ENCODE data around the gene TET2.

The TET2 gene

DNA sequence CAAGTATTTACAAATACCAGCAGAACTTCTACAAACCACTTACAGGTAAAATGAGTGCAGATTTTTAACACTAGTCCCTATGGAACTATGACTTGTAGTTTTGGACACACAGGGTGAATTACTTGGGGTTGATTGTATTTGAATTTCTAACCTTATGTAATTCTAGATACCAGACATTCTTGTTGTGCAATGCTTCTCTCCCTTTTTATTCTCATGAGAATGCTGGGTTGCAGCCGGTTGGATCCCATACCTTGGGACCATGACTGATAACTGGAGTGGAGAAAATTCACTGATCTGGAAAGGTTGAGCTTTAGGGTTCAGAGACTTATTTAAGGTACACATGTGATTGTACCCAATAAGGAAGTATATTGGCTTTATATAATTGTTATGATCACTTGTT is 8.8 kb downstream of the TET2 start:
- TF ChIP-seq CTCF (IDR thresholded peaks at IDR 0.05) = no peak
- H3K27ac ChIP-seq = peak overlapping the region; percentile 49
- no peaks in the 10 kb centered on the region for H3K36me3 ChIP-seq
- no peak overlapping the region for H3K4me3 ChIP-seq (ENCODE audit: low read depth in 1 of 2, low read length in 1 of 2)
- no peaks in the 10 kb centered on the region for H3K27me3 ChIP-seq
- peaks cover 42 to 66% of the 10 kb centered on the region in 2 experiments for H3K4me1 ChIP-seq (ENCODE audit: control insufficient read depth in 1 of 2, insufficient read depth in 1 of 2, low read depth in 1 of 2, low read length in 1 of 2)
- H3K9me3 ChIP-seq = no peaks in the 10 kb centered on the region

DNA sequence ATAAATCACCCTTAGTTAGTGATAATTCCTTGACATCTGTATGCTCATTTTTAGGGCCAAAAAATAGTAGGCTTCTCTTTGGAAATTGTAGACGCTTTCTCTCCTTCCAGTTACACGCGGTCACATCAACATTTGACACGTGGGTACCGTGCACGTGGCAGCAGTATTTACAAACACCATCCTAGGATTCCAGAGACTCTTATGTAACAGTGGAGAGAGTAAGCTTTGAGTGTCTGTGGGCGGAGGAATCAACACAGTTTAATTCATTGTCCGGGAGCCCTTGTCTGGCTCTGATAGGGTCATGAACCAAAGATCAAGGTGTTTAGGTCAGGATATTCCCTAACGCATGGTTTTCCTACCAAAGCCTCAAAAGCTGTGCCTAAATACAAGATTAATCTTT is 12.2 kb downstream of the TET2 start:
- no peaks in the 10 kb centered on the region for H3K9me3 ChIP-seq
- H3K4me1 ChIP-seq (ENCODE audit: control insufficient read depth in 1 of 2, insufficient read depth in 1 of 2, low read depth in 1 of 2, low read length in 1 of 2) = peaks cover 35 to 62% of the 10 kb centered on the region in 2 experiments
- peak overlapping the region; percentile 56 for H3K27ac ChIP-seq
- no peak overlapping the region for H3K4me3 ChIP-seq (ENCODE audit: low read depth in 1 of 2, low read length in 1 of 2)
- H3K27me3 ChIP-seq = no peaks in the 10 kb centered on the region
- no peak for TF ChIP-seq CTCF (IDR thresholded peaks at IDR 0.05)
- H3K36me3 ChIP-seq = no peaks in the 10 kb centered on the region

DNA sequence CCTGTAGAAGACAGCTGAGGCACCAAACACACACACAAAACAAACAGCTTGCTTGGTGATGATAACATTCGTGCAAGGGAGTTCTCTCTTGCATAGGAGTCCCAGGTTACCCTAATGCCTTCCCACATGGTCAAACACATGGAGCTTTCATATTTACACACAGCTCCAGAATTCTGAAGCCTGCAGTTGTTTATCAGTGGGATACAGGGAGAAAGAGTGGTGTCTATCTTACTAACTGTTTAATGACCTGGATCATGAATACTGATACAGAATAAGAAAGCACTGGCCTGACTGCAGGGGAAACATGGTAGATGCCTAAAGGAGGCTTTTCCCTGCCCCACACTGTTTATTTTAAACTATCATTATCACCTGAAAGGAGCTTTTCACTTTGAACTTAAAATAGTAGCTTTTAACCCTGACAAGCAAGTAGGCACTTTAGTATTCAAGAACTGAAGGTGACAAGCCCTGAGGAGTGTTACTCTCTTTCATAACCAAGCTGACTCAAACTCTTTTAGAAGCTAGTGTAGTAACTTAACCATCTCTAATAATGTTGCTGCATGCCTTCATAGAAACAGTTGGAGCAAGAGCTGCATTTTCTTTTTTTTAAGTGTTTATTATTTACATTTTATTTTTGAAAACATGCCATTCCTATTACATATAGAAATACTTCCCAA is 15.6 kb downstream of the TET2 start:
- Histone ChIP-seq H3K4me3 (ENCODE audit: low read depth in 1 of 2, low read length in 1 of 2) (no peak overlapping the region), H3K27ac (peak overlapping the region; percentile 38), H3K36me3 (no peaks in the 10 kb centered on the region), H3K4me1 (ENCODE audit: control insufficient read depth in 1 of 2, insufficient read depth in 1 of 2, low read depth in 1 of 2, low read length in 1 of 2) (peaks cover 30 to 52% of the 10 kb centered on the region in 2 experiments), H3K9me3 (no peaks in the 10 kb centered on the region), H3K27me3 (no peaks in the 10 kb centered on the region)
- TF ChIP-seq CTCF (IDR thresholded peaks at IDR 0.05) = no peak

DNA sequence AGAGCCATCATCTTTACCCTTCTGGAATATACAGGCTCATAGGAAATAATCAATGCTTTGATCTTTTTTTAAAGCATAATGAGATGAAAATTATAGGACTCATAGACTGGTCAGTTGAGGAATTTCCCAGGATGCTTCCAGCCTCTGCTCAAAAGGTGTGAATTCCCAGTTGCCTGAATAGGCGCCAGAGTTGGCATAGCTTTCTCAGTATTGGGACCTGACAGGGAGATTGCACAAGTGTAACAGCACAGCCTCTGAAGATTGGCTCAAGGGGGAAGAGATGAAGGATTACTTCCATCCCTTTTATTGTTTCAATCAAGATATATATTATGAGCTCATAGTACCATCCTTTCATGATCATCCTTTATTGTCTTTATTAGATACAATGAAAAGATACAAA is 17.9 kb downstream of the TET2 start:
- no peak for TF ChIP-seq CTCF (IDR thresholded peaks at IDR 0.05)
- H3K27ac ChIP-seq = peak overlapping the region; percentile 21
- no peaks in the 10 kb centered on the region for H3K27me3 ChIP-seq
- no peak overlapping the region for H3K4me3 ChIP-seq (ENCODE audit: low read depth in 1 of 2, low read length in 1 of 2)
- H3K36me3 ChIP-seq = no peaks in the 10 kb centered on the region
- no peaks in the 10 kb centered on the region for H3K9me3 ChIP-seq
- H3K4me1 ChIP-seq (ENCODE audit: control insufficient read depth in 1 of 2, insufficient read depth in 1 of 2, low read depth in 1 of 2, low read length in 1 of 2) = peaks cover 16 to 37% of the 10 kb centered on the region in 2 experiments

- peak overlapping the region; percentile 40 for H3K27ac ChIP-seq
- H3K9me3 ChIP-seq = no peaks in the 10 kb centered on the region
- no peak overlapping the region for H3K4me3 ChIP-seq (ENCODE audit: low read depth in 1 of 2, low read length in 1 of 2)
- no peak for TF ChIP-seq CTCF (IDR thresholded peaks at IDR 0.05)
- no peaks in the 10 kb centered on the region for H3K27me3 ChIP-seq
- no peaks in the 10 kb centered on the region for H3K36me3 ChIP-seq
- peaks cover 29 to 49% of the 10 kb centered on the region in 2 experiments for H3K4me1 ChIP-seq (ENCODE audit: control insufficient read depth in 1 of 2, insufficient read depth in 1 of 2, low read depth in 1 of 2, low read length in 1 of 2)
These were observed 19.4 kb downstream of the TET2 start for GRCh38 chr4:105166066-105166465.

Data from neutrophil (primary cell).